Right atrium auricular region (tissue), 2 donors: Measurements from ENCODE around the gene ASB1. TPM values are rescaled to one million over a fixed set of nuclear protein-coding genes. Genes with fewer than 3 reads are reported as not detected.

ENCODE experiments used
- DNase-seq: peaks from one replicate; pipeline ENCODE4 v3.0.0-alpha.2; 2019; ENCODE audit warnings: low spot score
- H3K27ac ChIP-seq, 2 donors: fragments of 200-600 bp; sonication (generic); 1 replicate in 1 of 2; 2 replicates in 1 of 2; pipeline ENCODE4 v1.5.1; 2016 to 2019
- H3K27me3 ChIP-seq, 2 donors: fragments of 200-600 bp; sonication (generic); one replicate each; pipeline versions ENCODE4 v1.5.1 to v1.6.0; 2017 to 2019
- H3K36me3 ChIP-seq: fragments of 200-600 bp; sonication (generic); one replicate; pipeline ENCODE4 v1.5.1; 2016
- H3K4me1 ChIP-seq, 2 donors: fragments of 200-600 bp; sonication (generic); one replicate each; pipeline versions ENCODE4 v1.5.1 to v1.6.0; 2017 to 2019
- H3K4me3 ChIP-seq, 2 donors: fragments of 200-600 bp; sonication (generic); 1 replicate in 1 of 2; 2 replicates in 1 of 2; pipeline ENCODE4 v1.5.1; 2017 to 2019; ENCODE audit warnings: mild to moderate bottlenecking in 1 of 2, moderate library complexity in 1 of 2
- H3K9me3 ChIP-seq, 2 donors: fragments of 200-600 bp; sonication (generic); one replicate each; pipeline ENCODE4 v1.5.1; 2019
- total RNA-seq, 2 donors: library from RNA; depleted of rRNA; stranded (reverse); fragments of >200 nt; gene quantifications; one replicate each; pipeline ENCODE4 v1.1.0, GENCODE V29; 2016
- TF ChIP-seq, protein P1 (sequence below), 2 donors: fragments of 200-600 bp; sonication (generic); IDR thresholded peaks; one replicate each; pipeline ENCODE4 v1.5.1; 2019; ENCODE audit warnings: antibody characterized with exemption in 2 of 2

Gene ASB1
- total RNA-seq, 2 donors from 2014 or later: 32.3 to 43.6 TPM

DNA sequence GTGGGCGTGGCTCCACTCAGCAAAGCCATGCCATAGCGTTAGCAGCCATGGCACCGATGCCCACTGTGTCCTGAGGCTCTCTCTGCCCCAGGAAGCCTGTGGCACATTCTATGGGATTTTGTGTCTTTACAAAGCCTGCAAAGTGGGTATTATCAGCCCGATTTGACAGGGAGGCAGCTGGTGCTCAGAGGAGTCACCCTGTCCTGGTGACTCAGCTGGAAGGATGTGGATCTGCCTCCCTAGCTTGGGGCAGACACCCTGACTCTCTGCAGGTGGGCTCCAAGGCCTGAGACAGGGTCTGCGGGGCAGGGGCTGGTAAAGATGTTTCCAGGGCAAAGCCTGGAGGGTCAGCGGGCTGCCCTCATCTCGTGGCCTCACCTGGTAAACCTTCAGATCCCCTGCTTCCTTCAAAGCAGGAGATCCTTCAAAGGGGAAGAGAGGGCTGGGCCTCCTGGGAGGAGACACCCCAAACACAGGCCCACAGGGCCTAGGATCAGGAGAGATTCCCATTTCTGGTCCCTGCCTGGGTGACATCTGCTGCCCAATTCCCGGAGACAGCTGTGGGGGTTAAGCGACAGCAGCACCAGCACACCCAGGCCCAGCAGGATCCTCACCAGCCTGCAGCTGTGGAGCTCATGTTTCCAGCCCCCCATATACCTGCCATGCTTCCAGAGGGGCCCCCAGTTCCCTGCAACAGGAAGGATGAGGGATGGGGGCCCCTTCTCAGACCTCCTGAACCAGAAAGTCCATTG, 3.0 kb upstream of the ASB1 start:
- no peak overlapping the region for H3K4me3 ChIP-seq
- no peak overlapping the region for H3K27ac ChIP-seq
- TF ChIP-seq, protein P1, sequence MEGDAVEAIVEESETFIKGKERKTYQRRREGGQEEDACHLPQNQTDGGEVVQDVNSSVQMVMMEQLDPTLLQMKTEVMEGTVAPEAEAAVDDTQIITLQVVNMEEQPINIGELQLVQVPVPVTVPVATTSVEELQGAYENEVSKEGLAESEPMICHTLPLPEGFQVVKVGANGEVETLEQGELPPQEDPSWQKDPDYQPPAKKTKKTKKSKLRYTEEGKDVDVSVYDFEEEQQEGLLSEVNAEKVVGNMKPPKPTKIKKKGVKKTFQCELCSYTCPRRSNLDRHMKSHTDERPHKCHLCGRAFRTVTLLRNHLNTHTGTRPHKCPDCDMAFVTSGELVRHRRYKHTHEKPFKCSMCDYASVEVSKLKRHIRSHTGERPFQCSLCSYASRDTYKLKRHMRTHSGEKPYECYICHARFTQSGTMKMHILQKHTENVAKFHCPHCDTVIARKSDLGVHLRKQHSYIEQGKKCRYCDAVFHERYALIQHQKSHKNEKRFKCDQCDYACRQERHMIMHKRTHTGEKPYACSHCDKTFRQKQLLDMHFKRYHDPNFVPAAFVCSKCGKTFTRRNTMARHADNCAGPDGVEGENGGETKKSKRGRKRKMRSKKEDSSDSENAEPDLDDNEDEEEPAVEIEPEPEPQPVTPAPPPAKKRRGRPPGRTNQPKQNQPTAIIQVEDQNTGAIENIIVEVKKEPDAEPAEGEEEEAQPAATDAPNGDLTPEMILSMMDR (IDR thresholded peaks at IDR 0.05): no peak
- no peaks in the 10 kb centered on the region for H3K36me3 ChIP-seq
- H3K4me1 ChIP-seq: peaks cover 0 to 47% of the 10 kb centered on the region in 2 donors
- no peak for DNase-seq
- H3K9me3 ChIP-seq: no peaks in the 10 kb centered on the region
- no peaks in the 10 kb centered on the region for H3K27me3 ChIP-seq

DNA sequence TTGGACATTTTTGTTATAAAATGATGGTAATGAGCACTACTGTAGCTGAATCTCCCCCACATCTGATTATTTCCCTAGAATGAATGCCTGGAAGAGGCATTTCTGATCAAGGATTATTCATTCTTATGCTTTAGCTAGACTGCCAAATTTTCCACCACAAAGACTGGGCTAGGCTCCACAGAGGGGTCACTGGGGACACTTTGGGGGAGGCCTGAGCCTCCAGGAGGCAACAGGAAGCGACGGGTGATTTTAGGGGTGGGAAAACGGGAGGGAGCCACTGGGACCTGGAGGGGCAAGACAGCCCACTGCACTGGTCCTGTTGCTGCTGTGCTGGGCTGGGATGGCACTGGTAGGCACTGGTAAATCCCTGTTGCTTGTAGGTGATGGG, 2.4 kb upstream of the ASB1 start:
- Histone ChIP-seq H3K4me1 (peaks cover 0 to 48% of the 10 kb centered on the region in 2 donors), H3K36me3 (no peaks in the 10 kb centered on the region), H3K9me3 (no peaks in the 10 kb centered on the region), H3K4me3 (no peak overlapping the region), H3K27me3 (no peaks in the 10 kb centered on the region), H3K27ac (no peak overlapping the region)
- TF ChIP-seq, protein P1 (IDR thresholded peaks at IDR 0.05): no peak
- DNase-seq: no peak

DNA sequence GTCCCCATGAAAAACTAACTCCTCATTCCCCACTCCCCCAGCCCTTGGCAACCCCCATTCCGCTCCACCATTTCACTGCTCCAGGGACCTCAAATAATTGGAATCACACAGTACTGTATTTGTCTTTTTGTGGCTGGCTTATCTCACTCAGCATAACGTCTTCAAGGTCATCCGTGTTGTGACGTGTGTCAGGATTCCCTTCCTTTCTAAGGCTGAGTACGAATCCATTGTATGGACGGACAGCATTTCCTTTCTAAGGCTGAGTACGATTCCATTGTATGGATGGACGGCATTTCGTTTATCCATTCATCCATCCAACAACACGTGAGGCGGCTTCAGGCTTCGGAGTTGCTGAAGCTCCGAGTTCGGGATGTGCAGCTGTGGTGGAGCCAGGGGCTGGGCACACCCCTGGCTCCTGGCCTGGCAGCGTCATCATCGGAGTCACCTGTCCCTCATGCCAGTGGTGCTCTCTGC, 1.2 kb upstream of the ASB1 start:
- H3K9me3 ChIP-seq: peaks cover 0 to 2% of the 10 kb centered on the region in 2 donors
- peak overlapping the region; percentile 87 to 90 for H3K27ac ChIP-seq
- H3K27me3 ChIP-seq: no peaks in the 10 kb centered on the region
- TF ChIP-seq, protein P1 (IDR thresholded peaks at IDR 0.05): no peak
- DNase-seq: no peak
- H3K4me3 ChIP-seq: peak overlapping the region in 1 of 2 donors; percentile 81
- H3K4me1 ChIP-seq: peaks cover 0 to 38% of the 10 kb centered on the region in 2 donors
- H3K36me3 ChIP-seq: peaks cover 3% of the 10 kb centered on the region

DNA sequence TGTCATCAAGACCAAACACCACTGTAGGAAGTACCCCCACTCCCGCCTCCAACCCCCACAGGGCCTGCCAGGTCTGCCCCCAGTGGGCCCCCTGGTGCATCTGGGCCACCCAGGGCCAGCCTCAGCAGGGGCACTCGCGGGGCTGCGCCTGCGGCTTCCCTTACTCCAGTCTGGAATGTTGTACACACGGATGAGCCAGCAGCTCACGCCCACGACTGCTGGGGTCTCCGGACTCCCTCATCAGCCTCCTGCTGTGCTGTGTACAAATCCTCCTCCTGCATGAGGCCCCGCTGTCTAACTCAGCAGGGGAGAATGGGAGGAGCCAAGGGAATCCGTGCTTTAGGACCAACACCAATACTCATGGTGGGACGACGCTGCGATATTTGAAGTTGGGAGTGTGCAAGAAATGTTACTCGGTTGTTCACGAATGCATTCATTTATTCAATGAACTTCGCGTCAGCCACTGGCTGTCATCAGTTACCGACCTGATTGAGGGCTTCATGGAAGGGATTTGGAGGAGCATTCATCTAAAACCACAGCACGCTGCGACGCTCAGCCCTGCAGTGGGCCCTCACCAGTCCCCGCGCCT, 654 bp upstream of the ASB1 start:
- Histone ChIP-seq H3K4me1 (peaks cover 0 to 33% of the 10 kb centered on the region in 2 donors), H3K27me3 (no peaks in the 10 kb centered on the region), H3K27ac (peak overlapping the region; percentile 87 to 90), H3K36me3 (peaks cover 7% of the 10 kb centered on the region), H3K4me3 (peak overlapping the region; percentile 69 to 81), H3K9me3 (peaks cover 0 to 6% of the 10 kb centered on the region in 2 donors)
- no peak for DNase-seq
- TF ChIP-seq, protein P1 (IDR thresholded peaks at IDR 0.05): no peak

DNA sequence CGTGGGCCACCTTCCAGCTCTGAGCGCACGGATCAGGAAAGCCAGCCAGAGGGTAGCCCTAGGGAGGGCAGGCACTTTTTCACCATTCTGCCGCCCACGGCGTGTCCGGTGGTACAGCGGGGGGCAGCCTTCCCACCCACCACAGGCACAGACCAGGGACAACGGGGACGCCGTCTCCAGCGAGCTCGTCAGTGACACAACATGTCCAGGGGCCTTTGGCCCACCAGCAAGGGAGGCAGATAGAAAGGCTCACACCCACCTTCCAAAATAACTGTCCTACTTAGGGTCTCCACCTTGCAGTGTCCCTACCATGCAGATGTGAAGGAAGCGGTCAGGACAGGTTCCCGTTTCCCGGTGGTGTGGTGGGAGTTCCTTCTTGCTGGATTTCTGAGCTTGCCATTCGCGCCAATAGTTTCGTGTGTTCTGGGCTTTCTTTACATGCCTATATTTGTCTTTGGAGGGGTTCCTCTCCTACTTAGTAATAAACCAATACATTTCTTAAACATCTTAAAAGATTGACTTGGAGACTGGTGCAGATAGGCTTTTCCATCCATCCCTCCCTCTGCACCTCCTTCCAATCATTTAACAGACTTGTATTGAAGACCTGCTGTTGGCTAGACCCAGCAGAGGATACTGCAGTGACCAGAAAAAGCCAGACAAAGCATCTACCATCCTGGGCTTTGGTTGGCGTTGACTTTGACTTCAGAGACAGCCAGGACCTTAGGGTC, 872 bp downstream of the ASB1 start:
- H3K27ac ChIP-seq: peak overlapping the region; percentile 87 to 90
- TF ChIP-seq, protein P1 (IDR thresholded peaks at IDR 0.05): no peak
- H3K4me1 ChIP-seq: peaks cover 0 to 26% of the 10 kb centered on the region in 2 donors
- H3K4me3 ChIP-seq: peak overlapping the region; percentile 69 to 81
- DNase-seq: no peak
- H3K27me3 ChIP-seq: no peaks in the 10 kb centered on the region
- peaks cover 7% of the 10 kb centered on the region for H3K36me3 ChIP-seq
- H3K9me3 ChIP-seq: peaks cover 0 to 6% of the 10 kb centered on the region in 2 donors
